Thyroid gland (tissue), 4 donors: ENCODE results near the gene MICOS13. TPM values are rescaled to one million over a fixed set of nuclear protein-coding genes. Genes with fewer than 3 reads are reported as not detected.
A peak's percentile ranks its signal among the peaks of the same experiment; 100 is the strongest.

Experiments used
- DNase-seq, 2 donors: peaks; one replicate each; pipeline ENCODE4 v3.0.0-alpha.2; 2019
- H3K27ac ChIP-seq, 3 donors: fragments of 200-600 bp; sonication (generic); 1 replicate in 2 of 3; 2 replicates in 1 of 3; pipeline ENCODE4 v1.5.1; 2016 to 2019; ENCODE audit warnings: mild to moderate bottlenecking in 1 of 3, moderate library complexity in 1 of 3
- H3K27me3 ChIP-seq: fragments of 200-600 bp; sonication (generic); one replicate; pipeline ENCODE4 v1.5.1; 2019
- H3K36me3 ChIP-seq, 2 donors: fragments of 200-600 bp; sonication (generic); one replicate each; pipeline ENCODE4 v1.5.1; 2016 to 2019
- H3K4me1 ChIP-seq, 2 donors: fragments of 200-600 bp; sonication (generic); one replicate each; pipeline ENCODE4 v1.5.1; 2017 to 2019
- H3K4me3 ChIP-seq, 3 donors: fragments of 200-600 bp; sonication (generic); replicated peaks in 1 of 3; 1 replicate in 2 of 3; 2 replicates in 1 of 3; pipeline ENCODE4 v1.5.1; 2016; ENCODE audit warnings: mild to moderate bottlenecking in 1 of 3
- H3K9me3 ChIP-seq: fragments of 200-600 bp; sonication (generic); one replicate; pipeline ENCODE4 v1.5.1; 2017
- CTCF ChIP-seq, 6 experiments: fragments of 200-600 bp in 3 of 6; fragments of 450-650 bp in 3 of 6; sonication (generic) in 3 of 6; IDR thresholded peaks; one replicate each; pipeline ENCODE4 v1.5.1; 2016 to 2019; ENCODE audit warnings: antibody characterized with exemption in 6 of 6, mild to moderate bottlenecking in 2 of 6, inconsistent platforms in 1 of 6, moderate library complexity in 1 of 6
- POLR2A ChIP-seq, 2 donors: fragments of 450-650 bp; IDR thresholded peaks; one replicate each; pipeline ENCODE4 v1.6.1; 2017; ENCODE audit warnings: antibody characterized with exemption in 2 of 2, mild to moderate bottlenecking in 2 of 2, moderate library complexity in 1 of 2
- WGBS, 2 donors: methylation state at CpG; one replicate each; pipeline ENCODE4 v1.1.5; 2017; 5-methylcytosine and 5-hydroxymethylcytosine counted together
- intact Hi-C: fragments of 100-400 bp; cut with DNase I; formaldehyde crosslinking; loops from one replicate; pipeline ENCODE4 v1.15.1; 2023
- total RNA-seq, 4 donors: library from RNA; depleted of rRNA; stranded (reverse); fragments of >200 nt; gene quantifications; one replicate each; pipeline ENCODE4 v1.2.3, GENCODE V29; 2016

Gene MICOS13
- total RNA-seq, 4 donors from 2014 or later: 20.1 to 68.3 (median 47.2) TPM

GRCh38 chr19:5718579-5719273, 38.4 kb upstream of the MICOS13 start:
- peaks cover 9 to 16% of the 10 kb centered on the region in 2 donors for H3K4me1 ChIP-seq
- H3K36me3 ChIP-seq: no peaks in the 10 kb centered on the region
- no peak for TF ChIP-seq POLR2A (IDR thresholded peaks at IDR 0.05)
- no peak for TF ChIP-seq CTCF (IDR thresholded peaks at IDR 0.05)
- peak overlapping the region in 1 of 3 donors; percentile 71 for H3K27ac ChIP-seq
- no peaks in the 10 kb centered on the region for H3K27me3 ChIP-seq
- WGBS, 2 donors: 27 to 31% methylated on average over 11 of the region's 11 CpGs
- intact Hi-C loops: no loop called here
- H3K4me3 ChIP-seq: peak overlapping the region in 2 of 3 donors; percentile 94 to 97
- no peaks in the 10 kb centered on the region for H3K9me3 ChIP-seq
- no peak for DNase-seq

GRCh38 chr19:5718037-5718578, 37.8 kb upstream of the MICOS13 start:
- peaks cover 9 to 16% of the 10 kb centered on the region in 2 donors for H3K4me1 ChIP-seq
- no peaks in the 10 kb centered on the region for H3K27me3 ChIP-seq
- H3K4me3 ChIP-seq: no peak overlapping the region
- H3K27ac ChIP-seq: no peak overlapping the region
- intact Hi-C loops: no loop called here
- 80 to 86% methylated on average over 14 of the region's 14 CpGs for WGBS, 2 donors
- peaks cover 2 to 6% of the 10 kb centered on the region in 2 donors for H3K36me3 ChIP-seq
- DNase-seq: no peak
- TF ChIP-seq CTCF (IDR thresholded peaks at IDR 0.05) (no peak), POLR2A (IDR thresholded peaks at IDR 0.05) (no peak)
- no peaks in the 10 kb centered on the region for H3K9me3 ChIP-seq

- no peak overlapping the region for H3K27ac ChIP-seq
- H3K9me3 ChIP-seq: no peaks in the 10 kb centered on the region
- H3K27me3 ChIP-seq: no peaks in the 10 kb centered on the region
- DNase-seq: no peak
- H3K36me3 ChIP-seq: peaks cover 10 to 13% of the 10 kb centered on the region in 2 donors
- no peak for TF ChIP-seq POLR2A (IDR thresholded peaks at IDR 0.05)
- no peak for TF ChIP-seq CTCF (IDR thresholded peaks at IDR 0.05)
- no peak overlapping the region for H3K4me3 ChIP-seq
- intact Hi-C loops: no loop called here
- peaks cover 9 to 16% of the 10 kb centered on the region in 2 donors for H3K4me1 ChIP-seq
- WGBS, 2 donors: 85 to 87% methylated on average over 8 of the region's 8 CpGs
Measured at GRCh38 chr19:5717215-5717935, 37.1 kb upstream of the MICOS13 start.

GRCh38 chr19:5714816-5715215, 34.5 kb upstream of the MICOS13 start:
- 75 to 84% methylated on average over 10 of the region's 10 CpGs for WGBS, 2 donors
- H3K27me3 ChIP-seq: no peaks in the 10 kb centered on the region
- peaks cover 9 to 16% of the 10 kb centered on the region in 2 donors for H3K4me1 ChIP-seq
- TF ChIP-seq CTCF (IDR thresholded peaks at IDR 0.05): no peak
- TF ChIP-seq POLR2A (IDR thresholded peaks at IDR 0.05): no peak
- intact Hi-C loops: no loop called here
- H3K36me3 ChIP-seq: peaks cover 34 to 36% of the 10 kb centered on the region in 2 donors
- H3K27ac ChIP-seq: no peak overlapping the region
- no peak overlapping the region for H3K4me3 ChIP-seq
- DNase-seq: no peak
- H3K9me3 ChIP-seq: no peaks in the 10 kb centered on the region

GRCh38 chr19:5713228-5713627, 32.9 kb upstream of the MICOS13 start:
- H3K9me3 ChIP-seq: no peaks in the 10 kb centered on the region
- WGBS, 2 donors: 95 to 96% methylated on average over 9 of the region's 9 CpGs
- intact Hi-C loops: no loop called here
- no peaks in the 10 kb centered on the region for H3K27me3 ChIP-seq
- H3K36me3 ChIP-seq: peaks cover 38 to 40% of the 10 kb centered on the region in 2 donors
- DNase-seq: no peak
- H3K27ac ChIP-seq: no peak overlapping the region
- peaks cover 0 to 4% of the 10 kb centered on the region in 2 donors for H3K4me1 ChIP-seq
- no peak for TF ChIP-seq POLR2A (IDR thresholded peaks at IDR 0.05)
- no peak for TF ChIP-seq CTCF (IDR thresholded peaks at IDR 0.05)
- H3K4me3 ChIP-seq: no peak overlapping the region
